Measurements from ENCODE around the gene ZNF865. TPM values are rescaled to one million over a fixed set of nuclear protein-coding genes. Genes with fewer than 3 reads are reported as not detected.

The ZNF865 gene
- polyA plus RNA-seq, 1 experiment: 0.88 TPM

DNA sequence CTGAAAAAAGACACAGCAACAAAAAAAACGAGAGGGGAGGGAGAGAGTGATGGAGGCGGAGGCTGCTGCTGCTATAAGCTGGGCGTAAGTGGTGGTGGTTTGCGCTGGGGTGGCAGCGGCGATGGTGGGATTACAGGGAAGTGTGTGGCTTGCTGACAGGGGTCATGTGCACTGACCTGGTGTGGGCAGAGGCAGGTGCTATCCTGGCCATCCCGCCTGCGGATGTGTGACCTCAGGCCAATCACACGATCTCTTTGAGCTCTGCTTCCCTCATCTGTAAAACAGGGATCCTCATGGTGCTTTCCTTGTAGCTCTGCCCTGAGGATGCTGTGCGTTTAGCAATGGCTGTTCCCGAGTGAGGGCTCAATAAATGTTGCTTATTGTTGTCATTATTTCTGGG is 32.1 kb downstream of the ZNF865 start:
- ChIA-PET POLR2A (interaction anchor here (0.6 kb wide), 1 partner anchor 13 kb away, joined by 3 read pairs; the partner anchor contains the start of gene ZNF784), CTCF (interaction anchor here (0.7 to 2.6 kb wide), 4 partner anchors 16 to 170 kb away, joined by 4 to 10 read pairs (median 8); no protein-coding TSS in a partner anchor)
- Histone ChIP-seq H3K27ac (ENCODE audit: low read depth, low read length) (peak overlapping the region; percentile 31), H3K9me3 (ENCODE audit: control insufficient read depth, insufficient read depth, low read length) (no peaks in the 10 kb centered on the region; the same call in 1 of the 2 replicates), H3K27me3 (ENCODE audit: control insufficient read depth, insufficient read depth, low read length) (no peaks in the 10 kb centered on the region), H3K4me3 (ENCODE audit: low read depth, low read length) (no peak overlapping the region)
- DNase-seq (ENCODE audit: low read depth, low spot score): no peak
- TF ChIP-seq, protein P1, sequence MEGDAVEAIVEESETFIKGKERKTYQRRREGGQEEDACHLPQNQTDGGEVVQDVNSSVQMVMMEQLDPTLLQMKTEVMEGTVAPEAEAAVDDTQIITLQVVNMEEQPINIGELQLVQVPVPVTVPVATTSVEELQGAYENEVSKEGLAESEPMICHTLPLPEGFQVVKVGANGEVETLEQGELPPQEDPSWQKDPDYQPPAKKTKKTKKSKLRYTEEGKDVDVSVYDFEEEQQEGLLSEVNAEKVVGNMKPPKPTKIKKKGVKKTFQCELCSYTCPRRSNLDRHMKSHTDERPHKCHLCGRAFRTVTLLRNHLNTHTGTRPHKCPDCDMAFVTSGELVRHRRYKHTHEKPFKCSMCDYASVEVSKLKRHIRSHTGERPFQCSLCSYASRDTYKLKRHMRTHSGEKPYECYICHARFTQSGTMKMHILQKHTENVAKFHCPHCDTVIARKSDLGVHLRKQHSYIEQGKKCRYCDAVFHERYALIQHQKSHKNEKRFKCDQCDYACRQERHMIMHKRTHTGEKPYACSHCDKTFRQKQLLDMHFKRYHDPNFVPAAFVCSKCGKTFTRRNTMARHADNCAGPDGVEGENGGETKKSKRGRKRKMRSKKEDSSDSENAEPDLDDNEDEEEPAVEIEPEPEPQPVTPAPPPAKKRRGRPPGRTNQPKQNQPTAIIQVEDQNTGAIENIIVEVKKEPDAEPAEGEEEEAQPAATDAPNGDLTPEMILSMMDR (IDR thresholded peaks at IDR 0.05; ENCODE audit: low read depth, low read length): no peak

DNA sequence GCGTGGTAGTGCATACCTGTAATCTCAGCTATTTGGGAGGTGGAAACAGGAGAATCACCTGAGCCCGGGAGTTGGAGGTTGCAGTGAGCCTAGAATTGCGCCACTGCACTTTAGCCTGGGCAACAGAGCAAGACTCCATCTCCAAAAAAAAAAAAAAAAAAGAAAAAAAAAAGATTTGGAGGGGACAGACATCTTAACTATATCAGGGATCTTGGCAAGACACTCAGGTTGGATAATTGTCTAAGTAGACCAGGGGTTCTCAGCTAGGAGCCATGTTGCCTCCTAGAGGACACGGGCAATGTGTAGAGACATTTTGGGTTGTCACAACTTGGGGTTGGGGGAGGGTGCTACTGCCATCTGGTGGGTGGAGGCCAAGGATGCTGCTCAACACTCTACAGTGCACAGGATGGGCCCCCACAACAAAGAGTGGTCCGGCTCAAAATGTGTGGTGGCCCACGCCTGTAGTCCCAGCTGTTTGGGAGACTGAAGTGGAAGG is 33.5 kb downstream of the ZNF865 start:
- Histone ChIP-seq H3K4me3 (ENCODE audit: low read depth, low read length) (no peak overlapping the region), H3K27me3 (ENCODE audit: control insufficient read depth, insufficient read depth, low read length) (no peaks in the 10 kb centered on the region), H3K9me3 (ENCODE audit: control insufficient read depth, insufficient read depth, low read length) (no peaks in the 10 kb centered on the region; the same call in 1 of the 2 replicates), H3K27ac (ENCODE audit: low read depth, low read length) (no peak overlapping the region)
- POLR2A ChIA-PET: no interaction called here
- TF ChIP-seq, protein P1 (IDR thresholded peaks at IDR 0.05; ENCODE audit: low read depth, low read length): peak; percentile 48
- CTCF ChIA-PET: interaction anchor here (0.5 to 2.3 kb wide), 6 partner anchors 8 to 134 kb away, joined by 3 to 10 read pairs (median 6); partner anchors contain the start of gene CCDC106
- no peak for DNase-seq (ENCODE audit: low read depth, low spot score)

- H3K9me3 ChIP-seq (ENCODE audit: control insufficient read depth, insufficient read depth, low read length): no peaks in the 10 kb centered on the region; the same call in 1 of the 2 replicates
- TF ChIP-seq, protein P1 (IDR thresholded peaks at IDR 0.05; ENCODE audit: low read depth, low read length): peak; percentile 41
- H3K4me3 ChIP-seq (ENCODE audit: low read depth, low read length): peak overlapping the region; percentile 84
- H3K27me3 ChIP-seq (ENCODE audit: control insufficient read depth, insufficient read depth, low read length): no peaks in the 10 kb centered on the region
- DNase-seq (ENCODE audit: low read depth, low spot score): no peak
- ChIA-PET CTCF (interaction anchor here (1.3 kb wide), 1 partner anchor 9 kb away, joined by 3 read pairs; no protein-coding TSS in a partner anchor), POLR2A (interaction anchor here (1.0 to 1.4 kb wide), 2 partner anchors 16 to 41 kb away, joined by 3 to 4 read pairs; partner anchors contain the start of genes FIZ1 and ZNF784)
- H3K27ac ChIP-seq (ENCODE audit: low read depth, low read length): peak overlapping the region; percentile 85
These were observed 34.7 kb downstream of the ZNF865 start for GRCh38 chr19:55640043-55640576.

GRCh38 chr19:55640577-55641425 is 35.4 kb downstream of the ZNF865 start, which contains the start of gene ZNF580:
Gene ZNF580, plus strand, starts transcription at chr19:55641002. Its CDS starts 1,507 bp downstream, at chr19:55642509.
- no peaks in the 10 kb centered on the region; the same call in 1 of the 2 replicates for H3K9me3 ChIP-seq (ENCODE audit: control insufficient read depth, insufficient read depth, low read length)
- TF ChIP-seq, protein P1 (IDR thresholded peaks at IDR 0.05; ENCODE audit: low read depth, low read length): no peak
- peak within 1 kb of the TSS; percentile 84 for H3K4me3 ChIP-seq (ENCODE audit: low read depth, low read length)
- no peak for DNase-seq (ENCODE audit: low read depth, low spot score)
- H3K27me3 ChIP-seq (ENCODE audit: control insufficient read depth, insufficient read depth, low read length): no peaks in the 10 kb centered on the region
- H3K27ac ChIP-seq (ENCODE audit: low read depth, low read length): peak within 1 kb of the TSS; percentile 85
- POLR2A ChIA-PET: interaction anchor here (1.0 to 1.4 kb wide), 2 partner anchors 16 to 42 kb away, joined by 3 to 4 read pairs; partner anchors contain the start of genes FIZ1 and ZNF784
- CTCF ChIA-PET: no interaction called here

Measured in AG04450 (cell line).